OCI-LY3 (cell line): ENCODE results near the gene FTO.

ENCODE experiments used
- H2AFZ ChIP-seq: fragments of 200-600, 300-600 bp; shearing (Covaris generic); 2 replicates; pipeline ENCODE4 v1.6.0; 2014; ENCODE audit warnings: antibody characterized with exemption, low read depth, low read length
- H3K27ac ChIP-seq: fragments of 200-600, 300-600 bp; sonication (generic); 2 replicates; pipeline ENCODE4 v1.5.1; 2014; ENCODE audit warnings: mild to moderate bottlenecking, low read length, moderate library complexity, mixed read lengths
- H3K27me3 ChIP-seq: fragments of 200-600, 300-600 bp; sonication (generic); 2 replicates; pipeline ENCODE4 v1.6.1; 2014; ENCODE audit warnings: low read depth, low read length, mixed read lengths
- H3K36me3 ChIP-seq: fragments of 200-600, 300-600 bp; sonication (generic); replicated peaks from 2 replicates; pipeline ENCODE3; 2014; ENCODE audit warnings: low read depth, low read length, mixed read lengths
- H3K4me1 ChIP-seq: fragments of 300-600, 200-600 bp; sonication (generic); 2 replicates; pipeline ENCODE4 v1.6.1; 2014; ENCODE audit warnings: low read length, mixed read lengths
- H3K4me2 ChIP-seq: fragments of 200-600, 300-600 bp; sonication (generic); 2 replicates; pipeline ENCODE4 v1.6.1; 2014; ENCODE audit warnings: low read length, mixed read lengths
- H3K4me3 ChIP-seq: fragments of 300-600, 200-600 bp; sonication (generic); 2 replicates; pipeline ENCODE4 v1.5.1; 2014; ENCODE audit warnings: antibody characterized with exemption, mild to moderate bottlenecking, low read length, moderate library complexity
- H3K79me2 ChIP-seq: fragments of 300-600, 200-600 bp; shearing (Covaris generic); 2 replicates; pipeline ENCODE4 v1.6.1; 2014; ENCODE audit warnings: mild to moderate bottlenecking, low read length, mixed read lengths
- H3K9ac ChIP-seq: fragments of 300-600, 200-600 bp; shearing (Covaris generic); 2 replicates; pipeline ENCODE4 v1.6.0; 2014; ENCODE audit warnings: mild to moderate bottlenecking, low read length, moderate library complexity
- H3K9me3 ChIP-seq: fragments of 200-600, 300-600 bp; shearing (Covaris generic); 2 replicates; pipeline ENCODE4 v1.6.1; 2014; ENCODE audit warnings: low read length, mixed read lengths; ENCODE audit not compliant: insufficient read depth
- H4K20me1 ChIP-seq: fragments of 200-600, 300-600 bp; sonication (generic); 2 replicates; pipeline ENCODE4 v1.6.1; 2016; ENCODE audit warnings: low read length, mixed read lengths; ENCODE audit not compliant: insufficient read depth
- EZH2phosphoT487 ChIP-seq: fragments of 200-600 bp; shearing (Covaris generic); IDR thresholded peaks from 2 replicates; pipeline ENCODE4 v1.6.1; 2018; ENCODE audit warnings: antibody characterized with exemption, mixed run types, low read depth
- TF ChIP-seq, protein P1 (sequence below): fragments of 200-600, 300-600 bp; sonication (generic); IDR thresholded peaks from 2 replicates; pipeline ENCODE4 v1.5.1; 2014; ENCODE audit warnings: antibody characterized with exemption, low read length, low read depth

The FTO gene

DNA sequence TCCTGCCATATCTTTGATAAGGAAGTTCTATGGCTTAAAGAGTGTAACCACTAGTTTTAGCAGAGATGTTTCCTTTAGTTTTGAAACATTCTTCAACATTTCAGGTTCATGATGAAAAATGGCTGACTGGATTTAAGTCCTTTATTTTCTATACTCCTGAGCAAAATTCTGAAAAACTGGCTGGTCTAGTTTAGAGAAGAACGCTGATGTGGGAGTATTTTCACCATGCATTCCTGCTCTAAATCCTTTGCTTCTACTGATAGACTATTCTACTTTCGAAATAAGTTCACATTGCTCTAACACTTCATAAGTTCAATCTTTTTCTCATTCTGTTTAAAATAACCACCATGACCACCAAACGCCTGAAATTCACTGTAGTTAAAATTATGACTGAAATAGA, 281.9 kb downstream of the FTO start:
- TF ChIP-seq EZH2phosphoT487, result no peak
- TF ChIP-seq, protein P1, sequence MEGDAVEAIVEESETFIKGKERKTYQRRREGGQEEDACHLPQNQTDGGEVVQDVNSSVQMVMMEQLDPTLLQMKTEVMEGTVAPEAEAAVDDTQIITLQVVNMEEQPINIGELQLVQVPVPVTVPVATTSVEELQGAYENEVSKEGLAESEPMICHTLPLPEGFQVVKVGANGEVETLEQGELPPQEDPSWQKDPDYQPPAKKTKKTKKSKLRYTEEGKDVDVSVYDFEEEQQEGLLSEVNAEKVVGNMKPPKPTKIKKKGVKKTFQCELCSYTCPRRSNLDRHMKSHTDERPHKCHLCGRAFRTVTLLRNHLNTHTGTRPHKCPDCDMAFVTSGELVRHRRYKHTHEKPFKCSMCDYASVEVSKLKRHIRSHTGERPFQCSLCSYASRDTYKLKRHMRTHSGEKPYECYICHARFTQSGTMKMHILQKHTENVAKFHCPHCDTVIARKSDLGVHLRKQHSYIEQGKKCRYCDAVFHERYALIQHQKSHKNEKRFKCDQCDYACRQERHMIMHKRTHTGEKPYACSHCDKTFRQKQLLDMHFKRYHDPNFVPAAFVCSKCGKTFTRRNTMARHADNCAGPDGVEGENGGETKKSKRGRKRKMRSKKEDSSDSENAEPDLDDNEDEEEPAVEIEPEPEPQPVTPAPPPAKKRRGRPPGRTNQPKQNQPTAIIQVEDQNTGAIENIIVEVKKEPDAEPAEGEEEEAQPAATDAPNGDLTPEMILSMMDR, result no peak
- H3K79me2 ChIP-seq, result no peaks in the 10 kb centered on the region

DNA sequence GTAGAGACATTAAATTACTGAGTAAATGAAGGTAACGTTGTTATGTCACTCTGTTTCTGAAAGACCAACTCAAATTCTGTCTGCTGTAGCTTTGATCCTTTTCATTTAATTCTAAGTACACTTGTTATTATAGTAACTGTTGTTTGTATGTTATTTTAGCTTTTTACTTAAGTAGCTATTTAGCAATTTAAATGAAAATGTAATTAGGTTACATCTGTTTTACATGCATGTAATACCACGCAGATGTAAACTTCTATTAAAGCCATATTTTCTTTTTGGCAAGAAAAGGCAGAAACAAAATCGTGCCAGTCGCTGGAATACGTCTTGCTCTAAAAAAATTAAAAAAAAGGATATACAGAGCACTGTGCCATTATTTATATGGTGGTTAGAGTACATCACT, 282.8 kb downstream of the FTO start:
- H4K20me1 ChIP-seq, result no peaks in the 10 kb centered on the region; the same call in 1 of the 2 replicates
- H3K4me3 ChIP-seq, result no peak overlapping the region
- no peaks in the 10 kb centered on the region for H3K4me1 ChIP-seq
- no peaks in the 10 kb centered on the region for H3K79me2 ChIP-seq
- no peaks in the 10 kb centered on the region for H3K9me3 ChIP-seq
- TF ChIP-seq, protein P1, result no peak
- no peak for TF ChIP-seq EZH2phosphoT487
- H3K9ac ChIP-seq, result no peak overlapping the region
- H3K27ac ChIP-seq, result no peak overlapping the region
- H2AFZ ChIP-seq, result no peak overlapping the region
- H3K36me3 ChIP-seq, result no peaks in the 10 kb centered on the region
- H3K27me3 ChIP-seq, result no peaks in the 10 kb centered on the region
- no peak overlapping the region for H3K4me2 ChIP-seq

More for the DNA sequence above, 281.9 kb downstream of the FTO start:
- H3K36me3 ChIP-seq, result no peaks in the 10 kb centered on the region
- H3K4me3 ChIP-seq, result no peak overlapping the region
- H2AFZ ChIP-seq, result no peak overlapping the region
- no peaks in the 10 kb centered on the region; the same call in 1 of the 2 replicates for H4K20me1 ChIP-seq
- no peaks in the 10 kb centered on the region for H3K27me3 ChIP-seq
- no peak overlapping the region for H3K27ac ChIP-seq
- no peaks in the 10 kb centered on the region for H3K9me3 ChIP-seq
- no peak overlapping the region for H3K9ac ChIP-seq
- H3K4me1 ChIP-seq, result no peaks in the 10 kb centered on the region
- no peak overlapping the region for H3K4me2 ChIP-seq

DNA sequence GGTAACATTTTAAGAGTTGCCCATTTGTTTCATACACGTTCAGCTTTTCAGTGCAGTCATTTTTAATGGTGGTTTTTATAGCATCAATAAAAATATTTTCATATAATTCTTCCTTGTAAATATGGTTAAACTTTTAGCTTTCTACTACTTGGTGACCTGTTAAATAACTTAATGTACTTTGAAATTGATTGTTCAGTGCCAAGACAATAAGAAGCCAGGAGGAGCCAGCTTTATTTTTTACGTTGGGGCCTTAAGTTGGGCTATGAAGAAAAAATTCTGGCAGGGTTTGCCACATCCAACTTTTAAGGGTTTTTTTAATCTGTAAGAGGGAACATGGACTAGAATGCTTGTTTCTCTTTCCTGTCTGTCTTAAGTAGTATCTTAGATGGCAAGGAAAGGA, 284.2 kb downstream of the FTO start:
- Histone ChIP-seq H3K27ac (no peak overlapping the region), H3K4me1 (no peaks in the 10 kb centered on the region), H3K79me2 (no peaks in the 10 kb centered on the region), H4K20me1 (no peaks in the 10 kb centered on the region; the same call in 1 of the 2 replicates), H3K27me3 (no peaks in the 10 kb centered on the region), H3K4me3 (no peak overlapping the region), H2AFZ (no peak overlapping the region), H3K9me3 (no peaks in the 10 kb centered on the region), H3K36me3 (no peaks in the 10 kb centered on the region), H3K4me2 (no peak overlapping the region), H3K9ac (no peak overlapping the region)
- no peak for TF ChIP-seq EZH2phosphoT487
- TF ChIP-seq, protein P1, result no peak

DNA sequence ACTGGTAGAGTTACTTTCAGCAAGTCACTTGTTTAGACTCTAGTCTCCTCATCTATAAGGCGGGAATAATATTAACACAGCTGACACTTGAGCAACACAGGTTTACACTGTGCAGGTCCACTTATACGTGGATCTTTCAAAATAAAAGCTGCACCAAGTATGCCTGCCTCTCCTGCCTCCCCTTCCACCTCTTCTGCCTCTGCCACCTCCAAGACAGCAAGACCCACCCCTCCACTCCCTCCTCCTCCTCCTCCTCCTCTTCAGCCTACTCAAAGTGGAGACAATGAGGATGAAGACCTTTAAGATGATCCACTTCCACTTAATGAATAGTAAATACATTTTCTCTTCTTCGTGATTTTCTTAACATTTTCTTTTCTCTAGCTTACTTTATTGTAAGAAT, 285.6 kb downstream of the FTO start:
- H3K4me3 ChIP-seq, result no peak overlapping the region
- H3K27me3 ChIP-seq, result no peaks in the 10 kb centered on the region
- no peak for TF ChIP-seq EZH2phosphoT487
- TF ChIP-seq, protein P1, result no peak
- no peaks in the 10 kb centered on the region for H3K36me3 ChIP-seq
- no peak overlapping the region for H3K9ac ChIP-seq
- no peak overlapping the region for H3K27ac ChIP-seq
- no peak overlapping the region for H2AFZ ChIP-seq
- no peaks in the 10 kb centered on the region for H3K79me2 ChIP-seq
- H3K9me3 ChIP-seq, result no peaks in the 10 kb centered on the region
- H3K4me1 ChIP-seq, result no peaks in the 10 kb centered on the region
- H4K20me1 ChIP-seq, result no peaks in the 10 kb centered on the region; the same call in 1 of the 2 replicates
- no peak overlapping the region for H3K4me2 ChIP-seq
